HCT116 (cell line): ENCODE data around the gene SEMA4B. TPM values are rescaled to one million over a fixed set of nuclear protein-coding genes. Genes with fewer than 3 reads are reported as not detected.
A peak's percentile ranks its signal among the peaks of the same experiment; 100 is the strongest.

ENCODE experiments used
- ATAC-seq: fragments of 200-7000 bp; cut with Tn5 transposase; 2 replicates; pipeline ENCODE4 v1.9.1; 2020; ENCODE audit warnings: mild to moderate bottlenecking, moderate library complexity
- BruUV-seq: library from RNA; stranded (reverse); fragments of 400-500 nt; replicated peaks from 2 replicates; lab custom pipeline; 2021; lab: Mats Ljungman, UMichigan
- CTCF ChIA-PET: fragments of 300-600 bp; sonication (Branson Sonifier 250); formaldehyde crosslinking; loops from one replicate; lab custom pipeline; 2021; ENCODE audit warnings: antibody characterized with exemption; lab: Charles Lee
- POLR2A ChIA-PET: fragments of 300-600, 350-600 bp; sonication (Branson Sonifier 250); formaldehyde crosslinking; loops from one replicate; lab custom pipeline; 2021; ENCODE audit warnings: antibody characterized with exemption; lab: Charles Lee
- RAD21 ChIA-PET, 2 experiments: fragments of 300-600 bp; sonication (Branson Sonifier 250); formaldehyde crosslinking; loops; one replicate each; lab custom pipeline; 2023; ENCODE audit warnings: low total read pairs in 2 of 2; ENCODE audit not compliant: uncharacterized antibody in 2 of 2, unreplicated experiment in 2 of 2, low non-redundant PET in 1 of 2; lab: Charles Lee
- DNase-seq: peaks from one replicate; pipeline ENCODE4 v3.0.0-alpha.2; 2010; ENCODE audit warnings: low read depth, low spot score
- H2AFZ ChIP-seq: fragments of 200-600 bp; shearing (Covaris generic), sonication (generic); 2 replicates; pipeline ENCODE4 v1.6.1; 2017; ENCODE audit warnings: low read depth, mixed run types, mixed read lengths, antibody characterized with exemption, low read length; ENCODE audit not compliant: poor library complexity, severe bottlenecking
- H3K27ac ChIP-seq: 2 replicates; pipeline ENCODE4 v1.5.1; 2012; ENCODE audit warnings: low read depth, low read length
- H3K27me3 ChIP-seq: fragments of 200-600 bp; sonication (generic); 2 replicates; pipeline ENCODE4 v1.6.1; 2016; ENCODE audit warnings: mixed run types, low read length, mixed read lengths; ENCODE audit not compliant: insufficient read depth
- H3K36me3 ChIP-seq, 2 experiments: fragments of 200-500 bp in 1 of 2; fragments of 200-600 bp in 1 of 2; sonication (Bioruptor generic) in 1 of 2; sonication (generic) in 1 of 2; 2 replicates each; pipeline versions ENCODE4 v1.5.1 to v1.6.1; 2014 to 2016; ENCODE audit warnings: low read length in 2 of 2, inconsistent platforms in 1 of 2, mixed read lengths in 1 of 2, mixed run types in 1 of 2; ENCODE audit not compliant: insufficient read depth in 2 of 2, control insufficient read depth in 1 of 2
- H3K4me1 ChIP-seq, 2 experiments: fragments of 200-600 bp in 1 of 2; sonication (generic) in 1 of 2; 2 replicates each; pipeline versions ENCODE4 v1.5.1 to v1.6.1; 2012 to 2017; ENCODE audit warnings: low read length in 2 of 2, inconsistent platforms in 1 of 2, mild to moderate bottlenecking in 1 of 2, mixed read lengths in 1 of 2, mixed run types in 1 of 2, moderate library complexity in 1 of 2; ENCODE audit not compliant: insufficient read depth in 2 of 2, control insufficient read depth in 1 of 2
- H3K4me2 ChIP-seq: fragments of 200-600 bp; sonication (generic); 2 replicates; pipeline ENCODE4 v1.6.1; 2017; ENCODE audit warnings: mixed run types, low read length, mixed read lengths
- H3K4me3 ChIP-seq, 2 experiments: fragments of 200-600 bp in 1 of 2; sonication (generic) in 1 of 2; replicated peaks in 1 of 2; 2 replicates each; pipeline ENCODE4 v1.5.1; 2011 to 2016; ENCODE audit warnings: low read length in 2 of 2, control low read depth in 1 of 2, low read depth in 1 of 2, mild to moderate bottlenecking in 1 of 2, mixed read lengths in 1 of 2, mixed run types in 1 of 2
- H3K79me2 ChIP-seq: fragments of 200-600 bp; sonication (generic); 2 replicates; pipeline ENCODE4 v1.6.1; 2017; ENCODE audit warnings: mild to moderate bottlenecking, mixed run types, low read length, moderate library complexity, mixed read lengths; ENCODE audit not compliant: insufficient read depth
- H3K9ac ChIP-seq: fragments of 200-600 bp; sonication (generic); 2 replicates; pipeline ENCODE4 v1.6.1; 2016; ENCODE audit warnings: low read length, mixed read lengths
- H3K9me2 ChIP-seq: fragments of 200-600 bp; sonication (generic), shearing (Covaris generic); 2 replicates; pipeline ENCODE4 v1.6.1; 2017; ENCODE audit warnings: mixed run types, mild to moderate bottlenecking, moderate library complexity; ENCODE audit not compliant: insufficient read depth
- H3K9me3 ChIP-seq, 2 experiments: fragments of 200-500 bp in 1 of 2; fragments of 200-600 bp in 1 of 2; sonication (Bioruptor generic) in 1 of 2; sonication (generic) in 1 of 2; 2 replicates each; pipeline ENCODE4 v1.6.1; 2014 to 2017; ENCODE audit warnings: low read length in 2 of 2, mixed read lengths in 2 of 2, inconsistent platforms in 1 of 2, low read depth in 1 of 2, mild to moderate bottlenecking in 1 of 2, mixed run types in 1 of 2, moderate library complexity in 1 of 2; ENCODE audit not compliant: control insufficient read depth in 1 of 2, insufficient read depth in 1 of 2
- H4K20me1 ChIP-seq: fragments of 200-600 bp; sonication (generic), shearing (Covaris generic); 2 replicates; pipeline ENCODE4 v1.6.1; 2017; ENCODE audit warnings: mixed run types, mild to moderate bottlenecking, moderate library complexity; ENCODE audit not compliant: insufficient read depth
- CEBPB ChIP-seq: IDR thresholded peaks from 2 replicates; pipeline ENCODE4 v1.6.1; 2012; ENCODE audit warnings: low read depth
- ELF1 ChIP-seq: IDR thresholded peaks from 2 replicates; pipeline ENCODE4 v1.6.1; 2012; ENCODE audit warnings: low read depth, borderline replicate concordance
- EZH2phosphoT487 ChIP-seq: fragments of 200-600 bp; IDR thresholded peaks from 2 replicates; pipeline ENCODE4 v1.6.1; 2018; ENCODE audit warnings: antibody characterized with exemption, borderline replicate concordance
- JUND ChIP-seq: IDR thresholded peaks from 2 replicates; pipeline ENCODE4 v1.6.1; 2012
- POLR2AphosphoS5 ChIP-seq: IDR thresholded peaks from 2 replicates; pipeline ENCODE4 v1.6.1; 2011; ENCODE audit warnings: mild to moderate bottlenecking, low read depth, low read length, moderate library complexity
- RAD21 ChIP-seq: IDR thresholded peaks from 2 replicates; pipeline ENCODE4 v1.6.1; 2012; ENCODE audit warnings: low read depth, mild to moderate bottlenecking
- SIN3A ChIP-seq: IDR thresholded peaks from 2 replicates; pipeline ENCODE4 v1.6.1; 2012; ENCODE audit warnings: low read depth
- SP1 ChIP-seq: IDR thresholded peaks from 2 replicates; pipeline ENCODE4 v1.6.1; 2012; ENCODE audit warnings: low read depth
- YY1 ChIP-seq: IDR thresholded peaks from 2 replicates; pipeline ENCODE4 v1.6.1; 2011; ENCODE audit warnings: low read length, low read depth, moderate library complexity, mild to moderate bottlenecking; ENCODE audit not compliant: insufficient replicate concordance; ENCODE audit errors: extremely low read depth
- ZBTB33 ChIP-seq: IDR thresholded peaks from 2 replicates; pipeline ENCODE4 v1.6.1; 2011; ENCODE audit warnings: mild to moderate bottlenecking, low read length, moderate library complexity; ENCODE audit not compliant: insufficient replicate concordance; ENCODE audit errors: extremely low read depth
- ZFX ChIP-seq: fragments of 450-650 bp; IDR thresholded peaks from 2 replicates; pipeline ENCODE4 v1.6.1; 2017
- intact Hi-C: fragments of 100-400 bp; cut with micrococcal nuclease; formaldehyde crosslinking; loops from 2 replicates; pipeline ENCODE4 v1.10.0; 2022
- total RNA-seq: library from RNA; stranded (reverse); gene quantifications from one replicate; pipeline ENCODE4 v1.2.1, GENCODE V29; 2021; ENCODE audit not compliant: unreplicated experiment

The SEMA4B gene
- total RNA-seq, 1 experiment from 2014 or later = 98.6 TPM

GRCh38 chr15:90194655-90195054, 6.5 kb upstream of the SEMA4B start (continued):
- no peak for TF ChIP-seq ZBTB33
- no peak for TF ChIP-seq JUND
- no peak for TF ChIP-seq POLR2AphosphoS5
- TF ChIP-seq CEBPB = no peak
- no peak for TF ChIP-seq ZFX
- TF ChIP-seq EZH2phosphoT487 = no peak
- no peak for TF ChIP-seq SP1

GRCh38 chr15:90200534-90201129, 498 bp upstream of the SEMA4B start:
- Histone ChIP-seq H3K79me2 (peaks cover 42% of the 10 kb centered on the region), H3K9me2 (no peaks in the 10 kb centered on the region), H3K9me3 (no peaks in the 10 kb centered on the region), H4K20me1 (no peaks in the 10 kb centered on the region), H3K9ac (peak overlapping the region; percentile 89), H3K27me3 (no peaks in the 10 kb centered on the region), H3K36me3 (peaks cover under 1 to 12% of the 10 kb centered on the region in 2 experiments; a peak in 3 of 4 replicates), H2AFZ (no peak overlapping the region), H3K27ac (peak overlapping the region; percentile 82; the same call in 1 of the 2 replicates), H3K4me3 (peak overlapping the region; percentile 84 to 97), H3K4me2 (peak overlapping the region; percentile 94)
- ATAC-seq (no peak), DNase-seq (no peak)
- BruUV-seq = TSS peak; percentile 45
- POLR2A ChIA-PET = interaction anchor here (0.6 to 1.6 kb wide), 5 partner anchors 9 to 34 kb away, joined by 3 to 7 read pairs (median 3); no protein-coding TSS in a partner anchor
- CTCF ChIA-PET = interaction anchor here (0.6 to 1.8 kb wide), 6 partner anchors 8 to 87 kb away, joined by 3 to 4 read pairs (median 3); no protein-coding TSS in a partner anchor
- TF ChIP-seq YY1 (no peak), ZFX (no peak), RAD21 (no peak), JUND (no peak), SP1 (no peak), SIN3A (no peak), ELF1 (no peak)
- TF ChIP-seq, all 23 proteins: peak for 0
- H3K4me1 ChIP-seq = peaks cover 18 to 53% of the 10 kb centered on the region in 2 experiments; a peak in 3 of 4 replicates
- RAD21 ChIA-PET = no interaction called here
- intact Hi-C loops = loop anchor here (2.0 kb wide), 1 partner anchor 16 kb away; no protein-coding TSS in a partner anchor
